Measurements from ENCODE around the gene TSPAN2.

- TF ChIP-seq CTCF (IDR thresholded peaks at IDR 0.05; ENCODE audit: insufficient read depth, low read length, poor library complexity, severe bottlenecking) (no peak), EZH2phosphoT487 (conservative IDR thresholded peaks at IDR 0.05; ENCODE audit: low read length) (no peak)
Measured at GRCh38 chr1:115006191-115006590, 83.1 kb downstream of the TSPAN2 start.

All from SU-DHL-6 (cell line).